ENCODE data around the gene ADAMTS6.

Gene ADAMTS6, protein sequence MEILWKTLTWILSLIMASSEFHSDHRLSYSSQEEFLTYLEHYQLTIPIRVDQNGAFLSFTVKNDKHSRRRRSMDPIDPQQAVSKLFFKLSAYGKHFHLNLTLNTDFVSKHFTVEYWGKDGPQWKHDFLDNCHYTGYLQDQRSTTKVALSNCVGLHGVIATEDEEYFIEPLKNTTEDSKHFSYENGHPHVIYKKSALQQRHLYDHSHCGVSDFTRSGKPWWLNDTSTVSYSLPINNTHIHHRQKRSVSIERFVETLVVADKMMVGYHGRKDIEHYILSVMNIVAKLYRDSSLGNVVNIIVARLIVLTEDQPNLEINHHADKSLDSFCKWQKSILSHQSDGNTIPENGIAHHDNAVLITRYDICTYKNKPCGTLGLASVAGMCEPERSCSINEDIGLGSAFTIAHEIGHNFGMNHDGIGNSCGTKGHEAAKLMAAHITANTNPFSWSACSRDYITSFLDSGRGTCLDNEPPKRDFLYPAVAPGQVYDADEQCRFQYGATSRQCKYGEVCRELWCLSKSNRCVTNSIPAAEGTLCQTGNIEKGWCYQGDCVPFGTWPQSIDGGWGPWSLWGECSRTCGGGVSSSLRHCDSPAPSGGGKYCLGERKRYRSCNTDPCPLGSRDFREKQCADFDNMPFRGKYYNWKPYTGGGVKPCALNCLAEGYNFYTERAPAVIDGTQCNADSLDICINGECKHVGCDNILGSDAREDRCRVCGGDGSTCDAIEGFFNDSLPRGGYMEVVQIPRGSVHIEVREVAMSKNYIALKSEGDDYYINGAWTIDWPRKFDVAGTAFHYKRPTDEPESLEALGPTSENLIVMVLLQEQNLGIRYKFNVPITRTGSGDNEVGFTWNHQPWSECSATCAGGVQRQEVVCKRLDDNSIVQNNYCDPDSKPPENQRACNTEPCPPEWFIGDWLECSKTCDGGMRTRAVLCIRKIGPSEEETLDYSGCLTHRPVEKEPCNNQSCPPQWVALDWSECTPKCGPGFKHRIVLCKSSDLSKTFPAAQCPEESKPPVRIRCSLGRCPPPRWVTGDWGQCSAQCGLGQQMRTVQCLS (N-terminal part only)

DNA sequence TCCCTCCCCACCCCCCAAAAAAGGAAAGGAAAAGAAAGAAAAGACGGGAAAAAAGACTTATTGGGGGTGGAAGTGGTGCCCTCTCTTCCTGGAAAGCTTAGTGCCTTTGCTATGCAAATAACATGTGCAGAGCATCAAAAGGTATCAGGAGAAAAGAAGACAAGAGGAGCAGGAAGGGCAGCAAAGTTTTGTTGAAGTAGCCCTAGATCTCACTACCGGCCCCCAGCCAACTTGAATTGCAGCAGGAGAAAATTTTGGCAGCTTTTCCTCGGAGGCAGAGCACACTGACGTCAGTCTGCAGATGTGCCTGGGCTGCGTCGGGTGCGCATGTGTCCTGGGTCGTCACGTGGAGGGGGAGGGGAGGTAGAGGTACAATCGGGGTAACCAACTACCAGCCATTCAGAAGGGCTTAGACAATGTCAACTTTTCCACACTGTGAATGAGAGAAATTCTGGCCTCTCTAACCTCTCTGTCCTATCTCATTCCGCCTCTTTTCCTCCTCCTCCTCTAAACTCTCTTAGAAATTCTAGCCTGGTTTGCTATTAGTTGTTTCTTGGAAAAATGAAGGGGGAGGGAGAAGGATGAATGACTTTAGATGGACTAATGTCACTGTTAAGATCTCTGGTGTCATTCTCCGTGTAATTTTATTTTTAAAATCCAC lies at the start of gene ADAMTS6:
ADAMTS6 (minus strand) TSS at position 286 of the 661 bp plus-strand sequence. CDS start 8,247 bp downstream, outside the sequence.
- Histone ChIP-seq H3K79me2 (ENCODE audit: insufficient read depth, low read length) (no peaks in the 10 kb centered on the region), H3K9ac (ENCODE audit: low read length) (peak within 1 kb of the TSS; percentile 53), H3K36me3 (ENCODE audit: low read length) (no peaks in the 10 kb centered on the region), H3K27me3 (ENCODE audit: low read length) (no peaks in the 10 kb centered on the region), H2AFZ (ENCODE audit: low read depth, low read length, severe bottlenecking) (peak within 1 kb of the TSS; percentile 89), H3K9me2 (replicated peaks; ENCODE audit: insufficient read depth, low read length) (no peaks in the 10 kb centered on the region), H3K4me2 (ENCODE audit: low read depth, low read length, poor library complexity, severe bottlenecking) (peak within 1 kb of the TSS; percentile 99), H4K20me1 (ENCODE audit: low read depth, low read length) (no peaks in the 10 kb centered on the region), H3K27ac (ENCODE audit: low read depth, low read length) (peak within 1 kb of the TSS; percentile 56), H3F3A (ENCODE audit: insufficient read depth) (peaks cover 12% of the 10 kb centered on the region), H3K9me3 (ENCODE audit: insufficient read depth, low read length) (no peaks in the 10 kb centered on the region), H3K4me3 (ENCODE audit: insufficient read depth, low read length, poor library complexity, severe bottlenecking) (peak within 1 kb of the TSS; percentile 61)
- TF ChIP-seq, protein P1, sequence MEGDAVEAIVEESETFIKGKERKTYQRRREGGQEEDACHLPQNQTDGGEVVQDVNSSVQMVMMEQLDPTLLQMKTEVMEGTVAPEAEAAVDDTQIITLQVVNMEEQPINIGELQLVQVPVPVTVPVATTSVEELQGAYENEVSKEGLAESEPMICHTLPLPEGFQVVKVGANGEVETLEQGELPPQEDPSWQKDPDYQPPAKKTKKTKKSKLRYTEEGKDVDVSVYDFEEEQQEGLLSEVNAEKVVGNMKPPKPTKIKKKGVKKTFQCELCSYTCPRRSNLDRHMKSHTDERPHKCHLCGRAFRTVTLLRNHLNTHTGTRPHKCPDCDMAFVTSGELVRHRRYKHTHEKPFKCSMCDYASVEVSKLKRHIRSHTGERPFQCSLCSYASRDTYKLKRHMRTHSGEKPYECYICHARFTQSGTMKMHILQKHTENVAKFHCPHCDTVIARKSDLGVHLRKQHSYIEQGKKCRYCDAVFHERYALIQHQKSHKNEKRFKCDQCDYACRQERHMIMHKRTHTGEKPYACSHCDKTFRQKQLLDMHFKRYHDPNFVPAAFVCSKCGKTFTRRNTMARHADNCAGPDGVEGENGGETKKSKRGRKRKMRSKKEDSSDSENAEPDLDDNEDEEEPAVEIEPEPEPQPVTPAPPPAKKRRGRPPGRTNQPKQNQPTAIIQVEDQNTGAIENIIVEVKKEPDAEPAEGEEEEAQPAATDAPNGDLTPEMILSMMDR (IDR thresholded peaks at IDR 0.05; ENCODE audit: insufficient read depth, low read length, poor library complexity, severe bottlenecking): no peak
- no peak for TF ChIP-seq EZH2phosphoT487 (conservative IDR thresholded peaks at IDR 0.05; ENCODE audit: low read length)

DNA sequence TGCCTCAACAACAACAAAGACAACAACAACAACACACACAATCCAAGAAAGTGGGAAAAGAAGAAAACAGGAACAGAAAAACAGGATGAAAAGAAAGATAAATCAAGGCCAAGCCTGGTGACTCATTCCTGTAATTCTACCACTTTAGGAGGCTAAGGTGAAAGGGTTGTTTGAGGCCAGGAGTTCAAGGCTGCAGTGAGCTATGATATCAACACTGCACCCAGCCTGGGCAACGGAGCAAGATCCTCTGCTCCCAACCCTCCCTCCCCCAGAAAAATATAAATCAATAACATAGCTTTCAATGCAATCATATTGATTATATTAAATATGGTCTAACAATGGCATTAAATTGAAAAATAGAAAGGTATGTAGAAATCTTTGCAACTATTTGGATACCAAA lies 49.2 kb upstream of the ADAMTS6 start:
- H3K9ac ChIP-seq (ENCODE audit: low read length): no peak overlapping the region
- H3K4me2 ChIP-seq (ENCODE audit: low read depth, low read length, poor library complexity, severe bottlenecking): no peak overlapping the region
- H3K27ac ChIP-seq (ENCODE audit: low read depth, low read length): no peak overlapping the region
- no peaks in the 10 kb centered on the region for H3K27me3 ChIP-seq (ENCODE audit: low read length)
- no peaks in the 10 kb centered on the region for H4K20me1 ChIP-seq (ENCODE audit: low read depth, low read length)
- TF ChIP-seq, protein P1 (IDR thresholded peaks at IDR 0.05; ENCODE audit: insufficient read depth, low read length, poor library complexity, severe bottlenecking): no peak
- TF ChIP-seq EZH2phosphoT487 (conservative IDR thresholded peaks at IDR 0.05; ENCODE audit: low read length): no peak
- no peak overlapping the region for H2AFZ ChIP-seq (ENCODE audit: low read depth, low read length, severe bottlenecking)
- H3K79me2 ChIP-seq (ENCODE audit: insufficient read depth, low read length): no peaks in the 10 kb centered on the region
- no peak overlapping the region for H3K4me3 ChIP-seq (ENCODE audit: insufficient read depth, low read length, poor library complexity, severe bottlenecking)
- peaks cover 5% of the 10 kb centered on the region; the same call in 1 of the 2 replicates for H3F3A ChIP-seq (ENCODE audit: insufficient read depth)
- peaks cover 28% of the 10 kb centered on the region; the same call in 1 of the 2 replicates for H3K36me3 ChIP-seq (ENCODE audit: low read length)
- H3K9me3 ChIP-seq (ENCODE audit: insufficient read depth, low read length): no peaks in the 10 kb centered on the region
- H3K9me2 ChIP-seq (replicated peaks; ENCODE audit: insufficient read depth, low read length): no peaks in the 10 kb centered on the region

DNA sequence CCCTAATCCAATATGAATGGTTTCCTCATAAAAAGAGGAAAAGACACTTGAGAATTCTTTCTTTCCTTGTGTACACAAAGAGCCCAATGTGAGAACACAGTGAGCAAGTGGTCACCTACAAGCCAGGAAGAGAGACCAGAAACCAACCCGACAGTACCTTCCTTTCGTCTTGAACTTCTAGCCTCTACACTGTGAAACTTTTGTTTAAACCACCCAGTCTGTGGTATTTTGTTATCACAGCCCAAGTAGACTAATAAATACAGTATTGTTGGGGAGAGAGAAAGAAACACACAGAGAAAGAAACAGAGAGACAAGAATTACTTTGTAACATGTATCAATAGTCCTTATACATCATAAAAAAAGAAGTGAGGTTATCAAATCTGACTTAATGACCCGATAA lies 44.0 kb upstream of the ADAMTS6 start:
- H3K4me2 ChIP-seq (ENCODE audit: low read depth, low read length, poor library complexity, severe bottlenecking): no peak overlapping the region
- H4K20me1 ChIP-seq (ENCODE audit: low read depth, low read length): no peaks in the 10 kb centered on the region
- H3K9me2 ChIP-seq (replicated peaks; ENCODE audit: insufficient read depth, low read length): no peaks in the 10 kb centered on the region
- H3K27me3 ChIP-seq (ENCODE audit: low read length): no peaks in the 10 kb centered on the region
- H2AFZ ChIP-seq (ENCODE audit: low read depth, low read length, severe bottlenecking): no peak overlapping the region
- no peak for TF ChIP-seq EZH2phosphoT487 (conservative IDR thresholded peaks at IDR 0.05; ENCODE audit: low read length)
- TF ChIP-seq, protein P1 (IDR thresholded peaks at IDR 0.05; ENCODE audit: insufficient read depth, low read length, poor library complexity, severe bottlenecking): no peak
- H3K27ac ChIP-seq (ENCODE audit: low read depth, low read length): no peak overlapping the region
- no peaks in the 10 kb centered on the region for H3K79me2 ChIP-seq (ENCODE audit: insufficient read depth, low read length)
- no peak overlapping the region for H3K4me3 ChIP-seq (ENCODE audit: insufficient read depth, low read length, poor library complexity, severe bottlenecking)
- H3K36me3 ChIP-seq (ENCODE audit: low read length): peaks cover 50% of the 10 kb centered on the region; the same call in 1 of the 2 replicates
- H3K9ac ChIP-seq (ENCODE audit: low read length): no peak overlapping the region
- H3F3A ChIP-seq (ENCODE audit: insufficient read depth): peaks cover 5% of the 10 kb centered on the region; the same call in 1 of the 2 replicates
- no peaks in the 10 kb centered on the region for H3K9me3 ChIP-seq (ENCODE audit: insufficient read depth, low read length)

Measured in SU-DHL-6 (cell line).